Kidney tubule cell (primary cell): ENCODE results near the gene ARPC5.
A peak's percentile ranks its signal among the peaks of the same experiment; 100 is the strongest.
"Not testable (repeated sequence)": the region's sequence is repeated elsewhere in the genome, so short reads cannot be mapped to it uniquely, and the experiment has no call there.

Experiments
- DNase-seq: peaks from one replicate; pipeline ENCODE4 v3.0.0-alpha.2; 2018; ENCODE audit warnings: low spot score

The ARPC5 gene

GRCh38 chr1:183646776-183647175, 11.2 kb upstream of the ARPC5 start:
- DNase-seq, result no peak

GRCh38 chr1:183645531-183645930, 9.9 kb upstream of the ARPC5 start:
- DNase-seq, result no peak

GRCh38 chr1:183642166-183642565, 6.6 kb upstream of the ARPC5 start:
- DNase-seq, result no peak

- DNase-seq, result no peak
Observed at GRCh38 chr1:183640193-183640592, 4.6 kb upstream of the ARPC5 start.

GRCh38 chr1:183638649-183639387, 3.2 kb upstream of the ARPC5 start:
- no peak for DNase-seq

GRCh38 chr1:183636783-183637182, 1.2 kb upstream of the ARPC5 start:
- no peak for DNase-seq

GRCh38 chr1:183636334-183636682, 725 bp upstream of the ARPC5 start:
- DNase-seq, result no peak

- DNase-seq, result peak; percentile 44
Observed at GRCh38 chr1:183635099-183635605, 431 bp downstream of the ARPC5 start.

GRCh38 chr1:183634429-183635065, 1.0 kb downstream of the ARPC5 start:
- DNase-seq, result no peak

GRCh38 chr1:183633676-183634343, 1.8 kb downstream of the ARPC5 start:
- peak; percentile 79 for DNase-seq

- peak; percentile 41 for DNase-seq
Observed at GRCh38 chr1:183632964-183633363, 2.6 kb downstream of the ARPC5 start.

- DNase-seq, result no peak
Observed at GRCh38 chr1:183632114-183632513, 3.5 kb downstream of the ARPC5 start.

GRCh38 chr1:183630748-183631147, 4.8 kb downstream of the ARPC5 start:
- DNase-seq, result no peak

GRCh38 chr1:183628537-183628936, 7.0 kb downstream of the ARPC5 start:
- no peak for DNase-seq

GRCh38 chr1:183626236-183626635, 9.3 kb downstream of the ARPC5 start:
- not testable (repeated sequence) for DNase-seq

- DNase-seq, result peak; percentile 90
Observed at GRCh38 chr1:183622884-183623785, 12.4 kb downstream of the ARPC5 start.

- DNase-seq, result no peak
Observed at GRCh38 chr1:183622013-183622412, 13.6 kb downstream of the ARPC5 start.

GRCh38 chr1:183620311-183620710, 15.3 kb downstream of the ARPC5 start:
- DNase-seq, result no peak

GRCh38 chr1:183619781-183620180, 15.8 kb downstream of the ARPC5 start:
- DNase-seq, result no peak

GRCh38 chr1:183618202-183618601, 17.4 kb downstream of the ARPC5 start:
- DNase-seq, result not testable (repeated sequence)

GRCh38 chr1:183612975-183613374, 22.6 kb downstream of the ARPC5 start:
- not testable (repeated sequence) for DNase-seq

GRCh38 chr1:183612407-183612806, 23.2 kb downstream of the ARPC5 start:
- no peak for DNase-seq
